CD14-positive monocyte (primary cell): ENCODE data around the gene EXT2. TPM values are rescaled to one million over a fixed set of nuclear protein-coding genes. Genes with fewer than 3 reads are reported as not detected.
A peak's percentile ranks its signal among the peaks of the same experiment; 100 is the strongest.

Experiments
- DNase-seq, 3 donors: peaks; one replicate each; pipeline ENCODE4 v3.0.0-alpha.2; 2011 to 2022
- H2AFZ ChIP-seq: 2 replicates; pipeline ENCODE4 v1.6.0; 2012; ENCODE audit warnings: mild to moderate bottlenecking, low read depth, low read length, inconsistent platforms; ENCODE audit not compliant: insufficient read depth, poor library complexity, severe bottlenecking
- H3K27ac ChIP-seq, 2 donors: 1 replicate in 1 of 2; 2 replicates in 1 of 2; pipeline ENCODE4 v1.5.1; 2012 to 2013; ENCODE audit warnings: low read length in 2 of 2, control low read depth in 1 of 2, inconsistent platforms in 1 of 2, low read depth in 1 of 2, mild to moderate bottlenecking in 1 of 2
- H3K27me3 ChIP-seq, 2 donors: one replicate each; pipeline versions ENCODE4 v1.6.0 to v1.6.1; 2011 to 2013; ENCODE audit warnings: low read length in 2 of 2; ENCODE audit not compliant: control insufficient read depth in 2 of 2, insufficient read depth in 2 of 2
- H3K36me3 ChIP-seq, 2 donors: replicated peaks in 1 of 2; 1 replicate in 1 of 2; 2 replicates in 1 of 2; pipeline versions ENCODE4 v1.5.1 to v1.6.1; 2012 to 2013; ENCODE audit warnings: low read length in 2 of 2, control low read depth in 1 of 2, inconsistent platforms in 1 of 2, mild to moderate bottlenecking in 1 of 2; ENCODE audit not compliant: insufficient read depth in 2 of 2, control insufficient read depth in 1 of 2
- H3K4me1 ChIP-seq, 2 donors: 1 replicate in 1 of 2; 2 replicates in 1 of 2; pipeline versions ENCODE4 v1.5.1 to v1.6.1; 2012 to 2013; ENCODE audit warnings: low read length in 2 of 2, control low read depth in 1 of 2, inconsistent platforms in 1 of 2, mild to moderate bottlenecking in 1 of 2, moderate library complexity in 1 of 2; ENCODE audit not compliant: insufficient read depth in 2 of 2, control insufficient read depth in 1 of 2
- H3K4me2 ChIP-seq: replicated peaks from 2 replicates; pipeline ENCODE3; 2012; ENCODE audit warnings: low read length, moderate library complexity, mild to moderate bottlenecking; ENCODE audit not compliant: poor library complexity, severe bottlenecking; ENCODE audit errors: extremely low read depth
- H3K4me3 ChIP-seq, 3 experiments: fragments of 200-600 bp in 1 of 3; sonication (generic) in 1 of 3; replicated peaks in 1 of 3; 1 replicate in 2 of 3; 2 replicates in 1 of 3; pipeline ENCODE4 v1.5.1; 2011 to 2013; ENCODE audit warnings: low read length in 3 of 3, mild to moderate bottlenecking in 3 of 3, control low read depth in 2 of 3, low read depth in 2 of 3, inconsistent platforms in 1 of 3, moderate library complexity in 1 of 3
- H3K79me2 ChIP-seq: 2 replicates; pipeline ENCODE4 v1.6.0; 2012; ENCODE audit warnings: mild to moderate bottlenecking, control low read depth, inconsistent platforms, low read length, moderate library complexity; ENCODE audit not compliant: insufficient read depth
- H3K9ac ChIP-seq: 2 replicates; pipeline ENCODE4 v1.6.0; 2017; ENCODE audit warnings: low read length, mild to moderate bottlenecking; ENCODE audit not compliant: insufficient read depth, poor library complexity, severe bottlenecking
- H3K9me3 ChIP-seq, 2 donors: replicated peaks in 1 of 2; 1 replicate in 1 of 2; 2 replicates in 1 of 2; pipeline versions ENCODE4 v1.5.1 to v1.6.1; 2012 to 2013; ENCODE audit warnings: low read length in 2 of 2, control low read depth in 1 of 2; ENCODE audit not compliant: control insufficient read depth in 1 of 2, insufficient read depth in 1 of 2
- H4K20me1 ChIP-seq: 2 replicates; pipeline ENCODE4 v1.6.0; 2012; ENCODE audit warnings: mild to moderate bottlenecking, low read length, control low read depth, moderate library complexity; ENCODE audit not compliant: insufficient read depth
- H3K27ac Mint-ChIP-seq, 7 donors: one replicate each; pipeline ENCODE4 v1.8.0; 2020; ENCODE audit warnings: mild to moderate bottlenecking in 7 of 7, mixed read lengths in 7 of 7, moderate library complexity in 6 of 7, inconsistent platforms in 2 of 7
- H3K27me3 Mint-ChIP-seq, 3 donors: one replicate each; pipeline ENCODE4 v1.8.0; 2021 to 2022; ENCODE audit warnings: low read depth in 3 of 3, mild to moderate bottlenecking in 3 of 3, mixed read lengths in 3 of 3, moderate library complexity in 3 of 3, inconsistent platforms in 1 of 3
- H3K36me3 Mint-ChIP-seq, 2 donors: one replicate each; pipeline ENCODE4 v1.8.0; 2020; ENCODE audit warnings: mixed read lengths in 2 of 2, inconsistent platforms in 1 of 2, mild to moderate bottlenecking in 1 of 2
- H3K4me1 Mint-ChIP-seq: one replicate; pipeline ENCODE4 v1.8.0; 2020; ENCODE audit warnings: mild to moderate bottlenecking, mixed read lengths
- H3K4me3 Mint-ChIP-seq, 2 donors: one replicate each; pipeline ENCODE4 v1.8.0; 2020; ENCODE audit warnings: mild to moderate bottlenecking in 2 of 2, mixed read lengths in 2 of 2, moderate library complexity in 1 of 2
- H3K9me3 Mint-ChIP-seq, 7 donors: one replicate each; pipeline ENCODE4 v1.8.0; 2020 to 2022; ENCODE audit warnings: mixed read lengths in 7 of 7, mild to moderate bottlenecking in 6 of 7, moderate library complexity in 6 of 7, inconsistent platforms in 2 of 7
- WGBS: methylation state at CpG from one replicate; pipeline ENCODE4 v1.1.5; 2013; ENCODE audit warnings: missing lambda C conversion rate; ENCODE audit not compliant: insufficient coverage; 5-methylcytosine and 5-hydroxymethylcytosine counted together
- intact Hi-C, 2 donors: fragments of 100-400 bp; cut with micrococcal nuclease; formaldehyde crosslinking; loops; one replicate each; pipeline versions ENCODE4 v1.15.0 to v1.15.1; 2023
- polyA plus RNA-seq, 3 donors: library from polyadenylated mRNA; depleted of rRNA in 1 of 3; unstranded in 2 of 3; stranded (reverse) in 1 of 3; fragments of 300-500 nt in 2 of 3; fragments of >200 nt in 1 of 3; fragmentation: Illumina TruSeq in 2 of 3; gene quantifications; 1 replicate in 2 of 3; 2 replicates in 1 of 3; pipeline ENCODE4 v1.2.3, GENCODE V29; 2012 to 2021
- TF ChIP-seq, protein P1 (sequence below): fragments of 200-600 bp; IDR thresholded peaks from one replicate; pipeline ENCODE4 v1.8.0; 2022; ENCODE audit warnings: antibody characterized with exemption, mild to moderate bottlenecking

The EXT2 gene
- polyA plus RNA-seq, 3 donors, result 17.2 to 41.1 (median 34.2) TPM

DNA sequence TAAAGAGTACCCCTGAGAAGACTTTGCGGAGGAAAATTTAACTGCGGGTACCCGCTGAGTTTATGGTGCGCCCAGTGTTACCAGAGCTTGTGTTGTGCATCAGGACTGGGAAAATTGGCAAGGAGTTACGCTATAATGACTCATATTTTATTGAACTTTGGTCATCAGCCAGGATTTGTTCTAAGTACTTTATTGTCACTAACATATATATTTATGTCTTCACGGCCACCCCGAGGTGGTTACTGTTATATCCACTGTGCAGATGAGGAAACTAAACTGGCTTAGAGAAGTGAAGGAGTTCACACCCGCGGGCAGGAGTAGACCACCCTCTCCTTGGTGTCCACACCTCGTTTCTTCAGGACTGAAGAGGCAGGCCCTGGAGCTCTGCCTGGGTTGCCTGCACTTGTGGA is 28.7 kb upstream of the EXT2 start:
- Histone ChIP-seq H3K4me3 (peak overlapping the region; percentile 67 to 93 (median 84)), H3K79me2 (no peaks in the 10 kb centered on the region), H3K4me2 (peak overlapping the region; percentile 74), H3K4me1 (peaks cover 17% of the 10 kb centered on the region in 2 donors), H3K27me3 (no peaks in the 10 kb centered on the region), H4K20me1 (no peaks in the 10 kb centered on the region), H3K27ac (peak overlapping the region; percentile 75 to 87), H2AFZ (peak overlapping the region; percentile 93), H3K36me3 (peaks cover 0 to 3% of the 10 kb centered on the region in 2 donors), H3K9me3 (no peaks in the 10 kb centered on the region), H3K9ac (peak overlapping the region; percentile 88)
- intact Hi-C loops, result no loop called here
- TF ChIP-seq, protein P1, sequence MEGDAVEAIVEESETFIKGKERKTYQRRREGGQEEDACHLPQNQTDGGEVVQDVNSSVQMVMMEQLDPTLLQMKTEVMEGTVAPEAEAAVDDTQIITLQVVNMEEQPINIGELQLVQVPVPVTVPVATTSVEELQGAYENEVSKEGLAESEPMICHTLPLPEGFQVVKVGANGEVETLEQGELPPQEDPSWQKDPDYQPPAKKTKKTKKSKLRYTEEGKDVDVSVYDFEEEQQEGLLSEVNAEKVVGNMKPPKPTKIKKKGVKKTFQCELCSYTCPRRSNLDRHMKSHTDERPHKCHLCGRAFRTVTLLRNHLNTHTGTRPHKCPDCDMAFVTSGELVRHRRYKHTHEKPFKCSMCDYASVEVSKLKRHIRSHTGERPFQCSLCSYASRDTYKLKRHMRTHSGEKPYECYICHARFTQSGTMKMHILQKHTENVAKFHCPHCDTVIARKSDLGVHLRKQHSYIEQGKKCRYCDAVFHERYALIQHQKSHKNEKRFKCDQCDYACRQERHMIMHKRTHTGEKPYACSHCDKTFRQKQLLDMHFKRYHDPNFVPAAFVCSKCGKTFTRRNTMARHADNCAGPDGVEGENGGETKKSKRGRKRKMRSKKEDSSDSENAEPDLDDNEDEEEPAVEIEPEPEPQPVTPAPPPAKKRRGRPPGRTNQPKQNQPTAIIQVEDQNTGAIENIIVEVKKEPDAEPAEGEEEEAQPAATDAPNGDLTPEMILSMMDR, result no peak
- H3K4me3 Mint-ChIP-seq, result peak overlapping the region; percentile 95
- peaks cover 0 to 4% (median 0%) of the 10 kb centered on the region in 7 donors for H3K9me3 Mint-ChIP-seq
- peak; percentile 32 to 60 (median 45) for DNase-seq
- peak overlapping the region; percentile 78 to 96 (median 94) for H3K27ac Mint-ChIP-seq
- peaks cover 8 to 16% of the 10 kb centered on the region in 2 donors for H3K36me3 Mint-ChIP-seq
- peaks cover 20% of the 10 kb centered on the region for H3K4me1 Mint-ChIP-seq
- WGBS, result 2% methylated on average over 4 of the region's 10 CpGs
- peaks cover 0 to 4% (median 1%) of the 10 kb centered on the region in 3 donors for H3K27me3 Mint-ChIP-seq

DNA sequence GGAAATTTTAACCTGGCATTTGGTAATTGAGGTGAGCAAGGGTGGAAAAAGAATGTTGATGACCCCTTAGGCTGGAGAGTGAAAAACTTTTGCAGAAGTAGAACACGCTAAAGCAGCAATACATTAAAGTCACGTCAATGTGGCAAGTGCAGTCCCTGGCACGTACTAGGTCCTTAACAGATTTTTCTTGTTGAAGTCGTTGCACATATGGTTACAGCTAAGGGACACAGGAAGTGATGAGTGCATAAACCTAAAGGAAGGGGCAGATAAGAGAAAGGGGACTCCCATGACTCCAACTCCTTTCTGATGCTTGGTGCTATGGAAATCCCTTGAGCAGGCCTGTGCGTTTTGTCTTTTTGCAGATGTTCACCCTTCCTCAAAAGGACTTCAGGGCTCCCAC is 28.2 kb upstream of the EXT2 start:
- TF ChIP-seq, protein P1, result no peak
- Histone ChIP-seq H3K27me3 (no peaks in the 10 kb centered on the region), H3K4me3 (peak overlapping the region in 2 of 3 experiments; percentile 84 to 93), H3K9me3 (no peaks in the 10 kb centered on the region), H3K79me2 (no peaks in the 10 kb centered on the region), H4K20me1 (no peaks in the 10 kb centered on the region), H3K27ac (peak overlapping the region in 1 of 2 donors; percentile 87), H3K9ac (peak overlapping the region; percentile 88), H2AFZ (peak overlapping the region; percentile 93), H3K36me3 (peaks cover 0 to 3% of the 10 kb centered on the region in 2 donors), H3K4me2 (peak overlapping the region; percentile 74), H3K4me1 (peaks cover 17% of the 10 kb centered on the region in 2 donors)
- Mint-ChIP-seq H3K4me1 (peaks cover 20% of the 10 kb centered on the region), H3K27me3 (peaks cover 0 to 4% (median 1%) of the 10 kb centered on the region in 3 donors), H3K36me3 (peaks cover 8 to 16% of the 10 kb centered on the region in 2 donors), H3K9me3 (peaks cover 0 to 4% (median 0%) of the 10 kb centered on the region in 7 donors), H3K27ac (peak overlapping the region; percentile 76 to 96 (median 94)), H3K4me3 (peak overlapping the region; percentile 95)
- intact Hi-C loops, result no loop called here
- DNase-seq, result peak; percentile 37 to 70 (median 52)
- 3% methylated on average over 5 of the region's 5 CpGs for WGBS
